ENCODE data around the gene GNG2.

Gene GNG2

GRCh38 chr14:52000019-52000582 is 139.7 kb downstream of the GNG2 start:
- DNase-seq = peak; percentile 38

DNA sequence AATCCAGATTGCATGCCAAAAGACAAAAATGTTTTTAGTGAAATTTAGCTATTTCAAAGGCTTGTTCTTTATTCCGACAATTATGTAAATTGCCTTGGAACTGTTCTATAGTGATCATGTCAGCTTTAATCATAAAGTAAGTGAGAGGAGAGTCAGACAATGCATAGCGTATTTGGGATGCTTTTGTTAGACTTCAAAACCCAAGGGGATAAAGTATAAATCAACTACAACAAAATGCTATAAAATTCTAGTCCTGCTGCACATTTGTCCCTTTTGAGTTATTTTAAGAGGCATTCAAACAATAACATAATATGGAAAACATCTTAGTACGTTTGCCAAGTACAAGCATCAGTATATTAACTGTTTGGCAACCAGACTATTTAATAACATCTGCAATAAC is 140.3 kb downstream of the GNG2 start:
- DNase-seq = no peak

GRCh38 chr14:52002542-52002941 is 142.1 kb downstream of the GNG2 start:
- DNase-seq = no peak

- no peak for DNase-seq
Measured at GRCh38 chr14:52003324-52003723, 142.9 kb downstream of the GNG2 start.

GRCh38 chr14:52005625-52006024 is 145.2 kb downstream of the GNG2 start:
- DNase-seq = no peak

GRCh38 chr14:52006361-52006760 is 145.9 kb downstream of the GNG2 start:
- no peak for DNase-seq

GRCh38 chr14:52007211-52007610 is 146.8 kb downstream of the GNG2 start:
- DNase-seq = no peak

DNA sequence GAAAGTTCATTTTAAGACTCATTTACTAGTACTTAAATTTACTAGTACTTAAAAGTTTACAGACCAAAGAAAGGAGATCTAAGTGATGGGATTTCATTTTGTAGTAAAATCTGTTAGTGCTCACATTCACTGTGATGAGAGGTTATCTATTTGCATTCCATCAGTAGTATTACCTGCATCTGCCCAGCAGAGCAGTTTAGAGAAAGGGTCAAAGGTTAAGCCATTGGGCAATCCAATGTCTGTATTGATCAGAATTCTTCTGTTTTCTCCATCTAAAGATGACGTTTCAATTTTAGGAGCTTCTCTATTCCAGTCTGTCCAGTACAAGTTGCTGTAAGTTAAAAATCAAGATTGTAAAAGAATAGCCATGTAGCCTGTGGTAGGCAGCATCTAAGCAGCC is 147.2 kb downstream of the GNG2 start:
- no peak for DNase-seq

DNA sequence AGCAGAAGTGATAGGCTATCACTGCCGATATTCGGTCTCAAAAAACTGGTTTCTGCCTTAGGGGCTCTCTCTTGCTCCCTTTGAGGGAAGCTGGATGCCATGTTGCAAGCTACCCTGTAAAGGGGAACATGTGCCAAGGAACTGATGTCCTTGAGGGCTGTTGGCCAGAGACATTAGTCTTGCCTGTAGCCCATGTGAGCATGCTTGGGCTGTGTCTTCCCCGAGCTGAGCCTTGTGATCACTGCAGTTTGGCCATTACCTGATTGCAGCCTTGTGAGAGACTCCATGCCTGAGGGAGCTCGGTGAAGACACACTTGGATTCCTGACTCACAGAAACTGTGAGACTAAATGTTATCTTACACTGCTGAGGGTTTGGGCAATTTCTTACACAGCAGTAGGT is 147.7 kb downstream of the GNG2 start:
- DNase-seq = no peak

GRCh38 chr14:52010173-52010693 is 149.8 kb downstream of the GNG2 start:
- no peak for DNase-seq

GRCh38 chr14:52011523-52011922 is 151.1 kb downstream of the GNG2 start:
- DNase-seq = no peak

GRCh38 chr14:52012635-52013034 is 152.2 kb downstream of the GNG2 start:
- DNase-seq = no peak

- no peak for DNase-seq
Measured at GRCh38 chr14:52013984-52014600, 153.7 kb downstream of the GNG2 start.

- DNase-seq = no peak
Measured at GRCh38 chr14:52014601-52015267, 154.3 kb downstream of the GNG2 start.

- DNase-seq = no peak
Measured at GRCh38 chr14:52015411-52016030, 155.1 kb downstream of the GNG2 start.

- peak; percentile 61 for DNase-seq
Measured at GRCh38 chr14:52018252-52018651, 157.8 kb downstream of the GNG2 start.

DNA sequence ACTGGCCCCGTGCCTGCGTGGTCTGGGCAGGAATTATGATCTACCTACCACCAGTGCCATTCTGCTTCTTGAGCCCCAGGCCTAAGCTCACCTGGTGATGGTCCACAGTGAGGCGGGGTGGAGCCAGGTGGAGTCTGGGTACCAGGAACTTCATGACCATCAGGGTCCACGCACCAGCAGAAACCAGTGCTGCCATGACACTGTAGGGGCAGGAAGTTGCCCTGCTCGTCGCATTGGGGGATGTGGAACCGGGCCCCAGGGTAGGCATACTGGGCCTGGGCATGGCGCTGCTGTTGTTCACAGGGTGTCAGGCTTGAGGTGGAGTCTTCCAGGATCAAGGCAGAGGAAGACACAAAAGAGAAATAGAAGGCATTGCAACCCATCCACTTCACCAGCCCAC is 158.6 kb downstream of the GNG2 start:
- DNase-seq = no peak
